HCT116 (cell line): ENCODE data around the gene RAB9A. TPM values are rescaled to one million over a fixed set of nuclear protein-coding genes. Genes with fewer than 3 reads are reported as not detected.

Experiments used
- ATAC-seq: fragments of 200-7000 bp; cut with Tn5 transposase; 2 replicates; pipeline ENCODE4 v1.9.1; 2020; ENCODE audit warnings: mild to moderate bottlenecking, moderate library complexity
- BruUV-seq: library from RNA; stranded (reverse); fragments of 400-500 nt; replicated peaks from 2 replicates; lab custom pipeline; 2021; lab: Mats Ljungman, UMichigan
- CTCF ChIA-PET: fragments of 300-600 bp; sonication (Branson Sonifier 250); formaldehyde crosslinking; loops from one replicate; lab custom pipeline; 2021; ENCODE audit warnings: antibody characterized with exemption; lab: Charles Lee
- POLR2A ChIA-PET: fragments of 300-600, 350-600 bp; sonication (Branson Sonifier 250); formaldehyde crosslinking; loops from one replicate; lab custom pipeline; 2021; ENCODE audit warnings: antibody characterized with exemption; lab: Charles Lee
- RAD21 ChIA-PET, 2 experiments: fragments of 300-600 bp; sonication (Branson Sonifier 250); formaldehyde crosslinking; loops; one replicate each; lab custom pipeline; 2023; ENCODE audit warnings: low total read pairs in 2 of 2; ENCODE audit not compliant: uncharacterized antibody in 2 of 2, unreplicated experiment in 2 of 2, low non-redundant PET in 1 of 2; lab: Charles Lee
- DNase-seq: peaks from one replicate; pipeline ENCODE4 v3.0.0-alpha.2; 2010; ENCODE audit warnings: low read depth, low spot score
- H2AFZ ChIP-seq: fragments of 200-600 bp; shearing (Covaris generic), sonication (generic); 2 replicates; pipeline ENCODE4 v1.6.1; 2017; ENCODE audit warnings: low read depth, mixed run types, mixed read lengths, antibody characterized with exemption, low read length; ENCODE audit not compliant: poor library complexity, severe bottlenecking
- H3K27ac ChIP-seq: 2 replicates; pipeline ENCODE4 v1.5.1; 2012; ENCODE audit warnings: low read depth, low read length
- H3K27me3 ChIP-seq: fragments of 200-600 bp; sonication (generic); 2 replicates; pipeline ENCODE4 v1.6.1; 2016; ENCODE audit warnings: mixed run types, low read length, mixed read lengths; ENCODE audit not compliant: insufficient read depth
- H3K36me3 ChIP-seq, 2 experiments: fragments of 200-500 bp in 1 of 2; fragments of 200-600 bp in 1 of 2; sonication (Bioruptor generic) in 1 of 2; sonication (generic) in 1 of 2; 2 replicates each; pipeline versions ENCODE4 v1.5.1 to v1.6.1; 2014 to 2016; ENCODE audit warnings: low read length in 2 of 2, inconsistent platforms in 1 of 2, mixed read lengths in 1 of 2, mixed run types in 1 of 2; ENCODE audit not compliant: insufficient read depth in 2 of 2, control insufficient read depth in 1 of 2
- H3K4me1 ChIP-seq, 2 experiments: fragments of 200-600 bp in 1 of 2; sonication (generic) in 1 of 2; 2 replicates each; pipeline versions ENCODE4 v1.5.1 to v1.6.1; 2012 to 2017; ENCODE audit warnings: low read length in 2 of 2, inconsistent platforms in 1 of 2, mild to moderate bottlenecking in 1 of 2, mixed read lengths in 1 of 2, mixed run types in 1 of 2, moderate library complexity in 1 of 2; ENCODE audit not compliant: insufficient read depth in 2 of 2, control insufficient read depth in 1 of 2
- H3K4me2 ChIP-seq: fragments of 200-600 bp; sonication (generic); 2 replicates; pipeline ENCODE4 v1.6.1; 2017; ENCODE audit warnings: mixed run types, low read length, mixed read lengths
- H3K4me3 ChIP-seq, 2 experiments: fragments of 200-600 bp in 1 of 2; sonication (generic) in 1 of 2; replicated peaks in 1 of 2; 2 replicates each; pipeline ENCODE4 v1.5.1; 2011 to 2016; ENCODE audit warnings: low read length in 2 of 2, control low read depth in 1 of 2, low read depth in 1 of 2, mild to moderate bottlenecking in 1 of 2, mixed read lengths in 1 of 2, mixed run types in 1 of 2
- H3K79me2 ChIP-seq: fragments of 200-600 bp; sonication (generic); 2 replicates; pipeline ENCODE4 v1.6.1; 2017; ENCODE audit warnings: mild to moderate bottlenecking, mixed run types, low read length, moderate library complexity, mixed read lengths; ENCODE audit not compliant: insufficient read depth
- H3K9ac ChIP-seq: fragments of 200-600 bp; sonication (generic); 2 replicates; pipeline ENCODE4 v1.6.1; 2016; ENCODE audit warnings: low read length, mixed read lengths
- H3K9me2 ChIP-seq: fragments of 200-600 bp; sonication (generic), shearing (Covaris generic); 2 replicates; pipeline ENCODE4 v1.6.1; 2017; ENCODE audit warnings: mixed run types, mild to moderate bottlenecking, moderate library complexity; ENCODE audit not compliant: insufficient read depth
- H3K9me3 ChIP-seq, 2 experiments: fragments of 200-500 bp in 1 of 2; fragments of 200-600 bp in 1 of 2; sonication (Bioruptor generic) in 1 of 2; sonication (generic) in 1 of 2; 2 replicates each; pipeline ENCODE4 v1.6.1; 2014 to 2017; ENCODE audit warnings: low read length in 2 of 2, mixed read lengths in 2 of 2, inconsistent platforms in 1 of 2, low read depth in 1 of 2, mild to moderate bottlenecking in 1 of 2, mixed run types in 1 of 2, moderate library complexity in 1 of 2; ENCODE audit not compliant: control insufficient read depth in 1 of 2, insufficient read depth in 1 of 2
- H4K20me1 ChIP-seq: fragments of 200-600 bp; sonication (generic), shearing (Covaris generic); 2 replicates; pipeline ENCODE4 v1.6.1; 2017; ENCODE audit warnings: mixed run types, mild to moderate bottlenecking, moderate library complexity; ENCODE audit not compliant: insufficient read depth
- ATF3 ChIP-seq: IDR thresholded peaks from 2 replicates; pipeline ENCODE4 v1.6.1; 2012
- CBX3 ChIP-seq: IDR thresholded peaks from 2 replicates; pipeline ENCODE4 v1.6.1; 2012; ENCODE audit warnings: low read depth
- CEBPB ChIP-seq: IDR thresholded peaks from 2 replicates; pipeline ENCODE4 v1.6.1; 2012; ENCODE audit warnings: low read depth
- CTCF ChIP-seq, 3 experiments: fragments of 200-600 bp in 1 of 3; sonication (generic) in 1 of 3; IDR thresholded peaks in 2 of 3; conservative IDR thresholded peaks in 1 of 3; 2 replicates each; pipeline ENCODE4 v1.5.1; 2012 to 2017; ENCODE audit warnings: low read depth in 2 of 3, low read length in 2 of 3, antibody characterized with exemption in 1 of 3, borderline replicate concordance in 1 of 3, control low read depth in 1 of 3, mild to moderate bottlenecking in 1 of 3, mixed read lengths in 1 of 3, mixed run types in 1 of 3, moderate library complexity in 1 of 3; ENCODE audit not compliant: insufficient read depth in 1 of 3
- EGR1 ChIP-seq: IDR thresholded peaks from 2 replicates; pipeline ENCODE4 v1.6.1; 2012; ENCODE audit warnings: low read depth
- ELF1 ChIP-seq: IDR thresholded peaks from 2 replicates; pipeline ENCODE4 v1.6.1; 2012; ENCODE audit warnings: low read depth, borderline replicate concordance
- EZH2 ChIP-seq: fragments of 200-600 bp; sonication (generic); IDR thresholded peaks from 2 replicates; pipeline ENCODE4 v1.6.1; 2017; ENCODE audit warnings: antibody characterized with exemption, mixed run types
- EZH2phosphoT487 ChIP-seq: fragments of 200-600 bp; IDR thresholded peaks from 2 replicates; pipeline ENCODE4 v1.6.1; 2018; ENCODE audit warnings: antibody characterized with exemption, borderline replicate concordance
- FOSL1 ChIP-seq: IDR thresholded peaks from 2 replicates; pipeline ENCODE4 v1.6.1; 2012; ENCODE audit warnings: low read depth
- JUND ChIP-seq: IDR thresholded peaks from 2 replicates; pipeline ENCODE4 v1.6.1; 2012
- MAX ChIP-seq: IDR thresholded peaks from 2 replicates; pipeline ENCODE4 v1.6.1; 2012
- POLR2A ChIP-seq: IDR thresholded peaks from 2 replicates; pipeline ENCODE4 v1.7.0; 2011; ENCODE audit warnings: borderline replicate concordance; ENCODE audit not compliant: insufficient read depth, insufficient read length; ENCODE audit errors: extremely low read depth
- POLR2AphosphoS5 ChIP-seq: IDR thresholded peaks from 2 replicates; pipeline ENCODE4 v1.6.1; 2011; ENCODE audit warnings: mild to moderate bottlenecking, low read depth, low read length, moderate library complexity
- REST ChIP-seq: IDR thresholded peaks from 2 replicates; pipeline ENCODE4 v1.6.1; 2012; ENCODE audit warnings: low read depth
- SIN3A ChIP-seq: IDR thresholded peaks from 2 replicates; pipeline ENCODE4 v1.6.1; 2012; ENCODE audit warnings: low read depth
- SP1 ChIP-seq: IDR thresholded peaks from 2 replicates; pipeline ENCODE4 v1.6.1; 2012; ENCODE audit warnings: low read depth
- SRF ChIP-seq: IDR thresholded peaks from 2 replicates; pipeline ENCODE4 v1.6.1; 2012; ENCODE audit warnings: low read depth
- TCF7L2 ChIP-seq: IDR thresholded peaks from 2 replicates; pipeline ENCODE4 v1.7.0; 2011; ENCODE audit warnings: borderline replicate concordance, inconsistent platforms; ENCODE audit not compliant: insufficient read depth, insufficient read length; ENCODE audit errors: extremely low read depth
- ZBTB33 ChIP-seq: IDR thresholded peaks from 2 replicates; pipeline ENCODE4 v1.6.1; 2011; ENCODE audit warnings: mild to moderate bottlenecking, low read length, moderate library complexity; ENCODE audit not compliant: insufficient replicate concordance; ENCODE audit errors: extremely low read depth
- ZFX ChIP-seq: fragments of 450-650 bp; IDR thresholded peaks from 2 replicates; pipeline ENCODE4 v1.6.1; 2017
- ZNF274 ChIP-seq: fragments of 200-500 bp; sonication (Bioruptor generic); IDR thresholded peaks from 2 replicates; pipeline ENCODE4 v1.6.1; 2014; ENCODE audit warnings: mild to moderate bottlenecking, low read depth, low read length, inconsistent platforms
- intact Hi-C: fragments of 100-400 bp; cut with micrococcal nuclease; formaldehyde crosslinking; loops from 2 replicates; pipeline ENCODE4 v1.10.0; 2022
- total RNA-seq: library from RNA; stranded (reverse); gene quantifications from one replicate; pipeline ENCODE4 v1.2.1, GENCODE V29; 2021; ENCODE audit not compliant: unreplicated experiment

RAB9A gene
- total RNA-seq, 1 experiment from 2014 or later = 23.9 TPM

DNA sequence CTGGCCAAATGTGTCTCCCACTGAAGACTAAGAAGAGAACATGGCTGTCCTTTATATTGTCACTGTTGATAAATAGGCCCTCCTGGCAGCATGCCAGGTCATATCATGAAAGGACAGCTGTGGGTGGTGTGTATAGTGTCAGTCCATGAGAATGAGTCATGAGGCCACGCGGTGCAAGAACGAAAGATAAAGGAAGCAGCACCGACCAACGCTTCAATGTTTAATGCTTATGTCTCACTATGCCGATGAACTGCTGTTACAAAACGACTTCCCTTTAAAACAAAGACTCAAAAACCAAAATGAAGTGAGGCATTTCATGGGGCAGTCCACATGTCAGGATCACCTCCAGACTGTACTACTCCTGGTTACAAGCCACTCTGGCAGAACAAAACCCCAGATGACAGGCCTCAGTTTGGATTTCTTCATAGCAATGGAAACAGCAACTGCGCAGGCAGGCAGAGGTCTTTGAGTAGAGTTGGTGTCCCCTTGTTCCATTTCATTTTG is 41.2 kb upstream of the RAB9A start:
- Histone ChIP-seq H3K9me3 (no peaks in the 10 kb centered on the region), H3K36me3 (no peaks in the 10 kb centered on the region), H3K4me3 (no peak overlapping the region), H3K79me2 (no peaks in the 10 kb centered on the region), H4K20me1 (no peaks in the 10 kb centered on the region), H3K4me2 (peak overlapping the region; percentile 51), H3K9me2 (no peaks in the 10 kb centered on the region), H3K27me3 (no peaks in the 10 kb centered on the region), H3K27ac (no peak overlapping the region), H3K9ac (no peak overlapping the region), H3K4me1 (peaks cover 7 to 20% of the 10 kb centered on the region in 2 experiments; a peak in 3 of 4 replicates), H2AFZ (peak overlapping the region; percentile 90)
- DNase-seq = peak; percentile 57
- CTCF ChIA-PET = interaction anchor here (3.5 kb wide), 1 partner anchor 140 kb away, joined by 43 read pairs; no protein-coding TSS in a partner anchor
- POLR2A ChIA-PET = no interaction called here
- BruUV-seq = no TSS peak
- intact Hi-C loops = loop anchor here (10.0 kb wide), 1 partner anchor 703 kb away; no protein-coding TSS in a partner anchor
- ATAC-seq = peak; percentile 74
- RAD21 ChIA-PET = no interaction called here
- TF ChIP-seq FOSL1 (peak; percentile 59), MAX (peak; percentile 70), ZBTB33 (no peak), ZFX (no peak), ZNF274 (no peak), CEBPB (peak; percentile 15; the same call in 1 of the 2 replicates), EZH2 (no peak), SRF (no peak), CBX3 (peak; percentile 36; the same call in 1 of the 2 replicates), JUND (peak; percentile 53), CTCF (IDR thresholded peaks at IDR 0.05 in 2 of 3, conservative IDR thresholded peaks at IDR 0.05 in 1 of 3; ENCODE audit: borderline replicate concordance in 1 of 3, insufficient read depth in 1 of 3, low read depth in 2 of 3, low read length in 2 of 3) (no peak), POLR2A (no peak), EZH2phosphoT487 (no peak), REST (no peak), POLR2AphosphoS5 (0 out of 2 replicates have a peak, but pooled peaks have one; percentile 22), SP1 (peak; percentile 44), ATF3 (no peak), ELF1 (no peak), SIN3A (peak; percentile 56), EGR1 (0 out of 2 replicates have a peak, but pooled peaks have one; percentile 20), TCF7L2 (peak; percentile 85)
